GM12872 (cell line): Measurements from ENCODE around the gene CBX8.

Experiments
- TF ChIP-seq, protein P1 (sequence below): IDR thresholded peaks from 3 replicates; pipeline ENCODE4 v1.5.1; 2011; ENCODE audit warnings: low read depth, mild to moderate bottlenecking, low read length, moderate library complexity; ENCODE audit not compliant: insufficient read depth

Gene CBX8

GRCh38 chr17:79747508-79748294, 49.2 kb downstream of the CBX8 start:
- TF ChIP-seq, protein P1, sequence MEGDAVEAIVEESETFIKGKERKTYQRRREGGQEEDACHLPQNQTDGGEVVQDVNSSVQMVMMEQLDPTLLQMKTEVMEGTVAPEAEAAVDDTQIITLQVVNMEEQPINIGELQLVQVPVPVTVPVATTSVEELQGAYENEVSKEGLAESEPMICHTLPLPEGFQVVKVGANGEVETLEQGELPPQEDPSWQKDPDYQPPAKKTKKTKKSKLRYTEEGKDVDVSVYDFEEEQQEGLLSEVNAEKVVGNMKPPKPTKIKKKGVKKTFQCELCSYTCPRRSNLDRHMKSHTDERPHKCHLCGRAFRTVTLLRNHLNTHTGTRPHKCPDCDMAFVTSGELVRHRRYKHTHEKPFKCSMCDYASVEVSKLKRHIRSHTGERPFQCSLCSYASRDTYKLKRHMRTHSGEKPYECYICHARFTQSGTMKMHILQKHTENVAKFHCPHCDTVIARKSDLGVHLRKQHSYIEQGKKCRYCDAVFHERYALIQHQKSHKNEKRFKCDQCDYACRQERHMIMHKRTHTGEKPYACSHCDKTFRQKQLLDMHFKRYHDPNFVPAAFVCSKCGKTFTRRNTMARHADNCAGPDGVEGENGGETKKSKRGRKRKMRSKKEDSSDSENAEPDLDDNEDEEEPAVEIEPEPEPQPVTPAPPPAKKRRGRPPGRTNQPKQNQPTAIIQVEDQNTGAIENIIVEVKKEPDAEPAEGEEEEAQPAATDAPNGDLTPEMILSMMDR: no peak

GRCh38 chr17:79746889-79747507, 49.9 kb downstream of the CBX8 start:
- TF ChIP-seq, protein P1: no peak

DNA sequence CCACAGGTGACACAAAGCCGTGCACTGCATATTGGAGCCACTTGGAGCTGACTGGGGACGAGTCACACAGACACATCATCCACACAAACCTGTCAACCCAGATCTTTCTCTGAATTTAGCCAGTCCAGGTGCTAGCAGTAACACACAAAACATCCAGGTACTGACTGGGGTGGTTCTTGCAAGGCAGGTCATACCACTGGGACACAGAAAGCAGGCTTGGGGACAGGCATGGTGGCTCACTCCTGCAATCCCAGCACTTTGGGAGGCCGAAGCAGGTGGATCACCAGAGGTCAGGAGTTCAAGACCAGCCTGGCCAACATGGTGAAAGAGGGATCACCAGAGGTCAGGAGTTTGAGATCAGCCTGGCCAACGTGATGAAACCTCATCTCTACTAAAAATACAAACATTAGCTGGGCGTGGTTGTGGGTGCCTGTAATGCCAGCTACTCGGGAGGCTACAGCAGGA, 51.2 kb downstream of the CBX8 start:
- TF ChIP-seq, protein P1: no peak

DNA sequence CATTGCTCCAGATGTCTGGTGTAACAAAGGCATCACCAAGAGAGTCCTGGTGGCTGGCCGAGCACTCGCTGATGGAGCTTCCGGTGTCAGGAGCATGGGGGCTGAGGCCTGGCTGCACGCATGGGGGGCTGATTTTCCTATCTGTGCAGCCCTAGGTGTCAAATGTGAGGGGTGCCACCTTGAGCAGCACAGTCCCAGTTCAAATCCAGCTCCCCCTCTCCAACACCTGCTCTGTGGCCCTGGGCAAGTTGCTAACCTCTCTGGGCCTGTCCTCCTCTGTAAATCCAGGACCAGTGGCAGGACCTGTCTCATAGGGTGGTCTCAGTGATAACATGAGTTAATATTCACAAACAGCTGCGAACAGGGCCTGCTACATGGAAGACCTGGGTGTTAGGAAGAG, 53.3 kb downstream of the CBX8 start:
- TF ChIP-seq, protein P1: no peak

- TF ChIP-seq, protein P1: no peak
These were observed 53.9 kb downstream of the CBX8 start for GRCh38 chr17:79742951-79743476.

DNA sequence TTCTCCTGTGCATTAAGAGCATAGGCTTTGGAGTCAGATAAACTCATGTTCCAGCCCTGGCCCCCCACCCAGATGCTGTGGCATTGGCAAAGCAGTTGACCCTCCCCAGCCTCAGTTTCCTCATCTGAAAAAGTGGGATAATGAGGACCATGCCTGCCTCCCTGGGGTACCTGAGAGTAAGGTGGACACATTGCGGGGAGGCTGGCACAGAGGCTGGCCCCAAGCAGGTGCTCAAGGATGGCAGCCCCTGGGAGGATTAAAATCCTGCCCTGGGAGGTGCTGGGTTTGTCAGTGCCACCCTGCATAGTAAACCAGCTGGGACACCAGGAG, 54.3 kb downstream of the CBX8 start:
- TF ChIP-seq, protein P1: no peak
